Mononuclear cell (primary cell): Measurements from ENCODE around the gene ZFPM1. TPM values are rescaled to one million over a fixed set of nuclear protein-coding genes. Genes with fewer than 3 reads are reported as not detected.
A peak's percentile ranks its signal among the peaks of the same experiment; 100 is the strongest.

Experiments used
- H3K27me3 ChIP-seq: 2 replicates; pipeline ENCODE4 v1.6.0; 2011; ENCODE audit warnings: low read length, control low read depth; ENCODE audit not compliant: insufficient read depth
- H3K4me1 ChIP-seq: 2 replicates; pipeline ENCODE4 v1.5.1; 2011; ENCODE audit warnings: mild to moderate bottlenecking, low read length, control low read depth; ENCODE audit not compliant: insufficient read depth
- H3K4me3 ChIP-seq: 2 replicates; pipeline ENCODE4 v1.5.1; 2011; ENCODE audit warnings: mild to moderate bottlenecking, low read length, moderate library complexity
- H3K9me3 ChIP-seq: 2 replicates; pipeline ENCODE4 v1.5.1; 2011; ENCODE audit warnings: low read depth, mild to moderate bottlenecking, control low read depth, low read length
- total RNA-seq: library from RNA; depleted of rRNA; stranded (reverse); fragments of >200 nt; gene quantifications from one replicate; pipeline ENCODE4 v1.2.3, GENCODE V29; 2012

Gene ZFPM1
- total RNA-seq, 1 donor, result 5.8 TPM

- H3K4me1 ChIP-seq, result peaks cover 24% of the 10 kb centered on the region
- no peaks in the 10 kb centered on the region for H3K27me3 ChIP-seq
- peak overlapping the region; percentile 62 for H3K4me3 ChIP-seq
- H3K9me3 ChIP-seq, result no peaks in the 10 kb centered on the region
These were observed 117.6 kb downstream of the ZFPM1 start for GRCh38 chr16:88570691-88571092.

- Histone ChIP-seq H3K4me3 (no peak overlapping the region), H3K27me3 (no peaks in the 10 kb centered on the region), H3K4me1 (peaks cover 16% of the 10 kb centered on the region), H3K9me3 (no peaks in the 10 kb centered on the region)
These were observed 122.2 kb downstream of the ZFPM1 start for GRCh38 chr16:88575251-88575650.

GRCh38 chr16:88576307-88576706 is 123.2 kb downstream of the ZFPM1 start:
- no peak overlapping the region for H3K4me3 ChIP-seq
- H3K4me1 ChIP-seq, result peaks cover 9% of the 10 kb centered on the region
- H3K27me3 ChIP-seq, result no peaks in the 10 kb centered on the region
- no peaks in the 10 kb centered on the region for H3K9me3 ChIP-seq

DNA sequence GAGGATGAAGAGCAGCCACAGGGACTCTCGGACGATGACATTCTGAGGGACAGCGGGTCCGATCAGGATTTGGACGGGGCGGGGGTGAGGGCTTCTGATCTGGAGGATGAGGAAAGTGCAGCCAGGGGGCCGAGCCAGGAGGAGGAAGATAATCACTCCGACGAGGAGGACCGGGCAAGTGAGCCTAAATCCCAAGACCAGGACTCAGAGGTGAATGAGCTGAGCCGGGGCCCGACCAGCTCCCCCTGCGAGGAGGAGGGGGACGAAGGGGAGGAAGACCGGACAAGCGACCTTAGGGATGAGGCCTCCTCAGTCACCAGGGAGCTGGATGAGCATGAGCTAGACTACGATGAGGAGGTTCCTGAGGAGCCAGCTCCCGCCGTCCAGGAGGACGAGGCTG is 124.1 kb downstream of the ZFPM1 start:
- Histone ChIP-seq H3K4me3 (no peak overlapping the region), H3K4me1 (peaks cover under 1% of the 10 kb centered on the region), H3K27me3 (no peaks in the 10 kb centered on the region), H3K9me3 (no peaks in the 10 kb centered on the region)

DNA sequence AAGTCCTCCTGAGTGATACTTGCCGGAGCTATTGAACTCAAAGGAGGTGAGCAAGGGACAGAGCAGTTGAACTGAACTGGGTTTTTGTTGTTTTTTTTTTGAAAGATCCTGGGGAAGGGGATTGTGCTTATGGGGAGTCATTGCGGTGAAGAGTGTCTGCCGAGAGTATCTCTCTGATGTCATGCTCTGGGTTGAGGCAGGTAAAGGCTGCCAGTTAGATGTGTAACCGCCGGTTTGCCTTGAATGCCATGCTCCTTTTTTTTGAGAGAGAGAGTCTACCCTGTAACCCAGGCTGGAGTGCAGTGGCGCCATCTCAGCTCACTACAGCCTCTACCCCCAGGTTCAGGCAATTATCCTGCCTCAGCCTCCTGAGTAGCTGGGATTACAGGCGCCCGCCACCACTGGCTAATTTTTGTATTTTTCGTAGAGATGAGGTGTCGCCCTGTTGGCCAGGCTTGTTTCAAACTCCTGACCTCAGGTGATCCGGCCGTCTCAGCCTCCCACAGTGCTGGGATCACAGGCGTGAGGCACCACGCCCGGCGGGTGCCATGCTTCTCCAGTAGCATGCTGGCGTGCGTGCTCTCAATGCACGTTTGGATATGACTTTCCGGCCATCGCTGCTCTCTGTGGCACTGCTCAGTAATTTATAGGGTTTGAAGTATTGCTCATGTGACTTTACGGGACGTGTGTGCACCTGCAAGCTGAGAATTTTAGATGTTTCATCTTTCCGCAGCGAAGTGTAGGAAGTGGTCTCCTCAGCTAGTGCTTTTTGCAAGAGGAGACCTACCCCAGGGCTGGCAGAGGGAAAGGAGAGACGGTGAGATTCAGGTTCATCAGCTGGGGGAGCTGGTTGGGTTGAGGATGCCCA is 125.6 kb downstream of the ZFPM1 start:
- Histone ChIP-seq H3K9me3 (no peaks in the 10 kb centered on the region), H3K4me1 (no peaks in the 10 kb centered on the region), H3K27me3 (no peaks in the 10 kb centered on the region), H3K4me3 (no peak overlapping the region)

GRCh38 chr16:88580371-88580770 is 127.3 kb downstream of the ZFPM1 start:
- no peak overlapping the region for H3K4me3 ChIP-seq
- H3K27me3 ChIP-seq, result no peaks in the 10 kb centered on the region
- no peaks in the 10 kb centered on the region for H3K9me3 ChIP-seq
- no peaks in the 10 kb centered on the region for H3K4me1 ChIP-seq

DNA sequence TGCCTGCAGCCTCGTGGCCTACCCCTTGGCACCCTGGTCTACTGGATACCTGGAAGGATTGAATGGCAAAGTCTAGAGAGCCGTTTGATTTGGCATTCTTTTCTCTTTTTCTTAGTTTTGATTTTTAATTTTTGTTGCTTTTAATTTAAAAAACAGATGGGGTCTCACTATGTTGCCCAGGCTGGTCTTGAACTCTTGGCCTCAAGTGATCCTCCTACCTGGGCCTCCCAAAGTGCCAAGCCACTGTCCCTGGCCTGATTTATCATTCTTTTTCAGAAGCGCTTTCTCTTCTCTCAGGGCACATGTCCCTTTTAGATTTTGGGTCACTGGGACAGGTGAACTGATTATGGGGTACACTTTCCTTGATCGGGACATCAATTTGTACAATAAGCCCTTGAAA is 128.0 kb downstream of the ZFPM1 start:
- Histone ChIP-seq H3K4me3 (no peak overlapping the region), H3K9me3 (no peaks in the 10 kb centered on the region), H3K27me3 (no peaks in the 10 kb centered on the region), H3K4me1 (no peaks in the 10 kb centered on the region)

DNA sequence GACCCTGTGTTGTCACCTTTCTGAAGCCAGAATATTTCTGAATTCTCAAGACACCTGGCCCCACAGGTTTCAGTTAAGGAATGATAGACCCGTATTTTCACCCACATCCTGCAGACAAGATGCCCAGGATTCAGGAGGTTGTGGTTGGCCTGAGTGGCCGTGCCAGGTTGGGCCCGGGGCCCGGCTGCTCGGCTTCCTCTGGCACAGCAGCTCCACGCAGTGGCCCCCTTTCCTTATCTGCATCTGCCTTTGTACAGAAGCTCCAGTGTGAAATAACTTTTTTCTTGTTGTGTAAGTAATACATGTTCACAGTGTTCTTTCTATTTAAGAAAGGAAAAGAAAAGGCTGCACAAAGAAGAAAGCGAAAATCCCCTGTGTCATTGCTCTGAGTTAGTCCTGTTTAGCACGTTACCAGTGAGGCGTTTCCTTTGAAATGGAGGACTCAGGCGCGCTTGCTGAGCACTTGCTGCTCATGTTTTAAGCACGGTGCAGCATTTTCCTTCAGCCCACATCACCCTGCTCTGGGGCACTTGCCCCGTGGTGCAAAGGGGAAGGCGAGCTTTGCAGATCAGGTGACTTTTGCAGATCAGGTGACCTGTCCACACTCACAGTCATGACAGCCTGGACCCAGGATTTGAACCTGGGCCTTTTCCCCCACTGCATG is 130.0 kb downstream of the ZFPM1 start:
- H3K27me3 ChIP-seq, result no peaks in the 10 kb centered on the region
- H3K9me3 ChIP-seq, result no peaks in the 10 kb centered on the region
- H3K4me1 ChIP-seq, result no peaks in the 10 kb centered on the region
- H3K4me3 ChIP-seq, result no peak overlapping the region

DNA sequence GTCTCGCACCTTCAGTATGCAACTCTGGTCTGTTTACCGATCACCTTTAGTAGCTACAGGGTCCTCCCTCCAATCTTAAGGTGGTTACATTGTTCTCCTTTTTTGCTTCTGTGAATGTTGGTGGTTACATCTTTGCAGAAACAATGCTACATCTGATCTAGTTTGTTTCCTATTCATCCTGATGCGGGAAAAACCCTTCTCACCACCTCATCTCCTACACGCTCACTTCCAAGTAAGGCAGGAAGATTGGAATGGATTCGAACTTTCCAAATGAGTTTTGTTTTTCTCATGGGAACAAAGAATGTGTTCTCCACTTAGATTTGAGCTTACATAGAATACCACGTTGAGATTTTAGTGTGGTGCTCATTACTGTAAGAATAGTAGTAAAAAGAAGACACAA is 131.6 kb downstream of the ZFPM1 start:
- H3K27me3 ChIP-seq, result no peaks in the 10 kb centered on the region
- H3K4me1 ChIP-seq, result no peaks in the 10 kb centered on the region
- H3K4me3 ChIP-seq, result no peak overlapping the region
- H3K9me3 ChIP-seq, result no peaks in the 10 kb centered on the region

- H3K4me1 ChIP-seq, result no peaks in the 10 kb centered on the region
- H3K27me3 ChIP-seq, result no peaks in the 10 kb centered on the region
- no peak overlapping the region for H3K4me3 ChIP-seq
These were observed 132.2 kb downstream of the ZFPM1 start for GRCh38 chr16:88585269-88585668.

GRCh38 chr16:88585927-88586581 is 133.0 kb downstream of the ZFPM1 start:
- no peak overlapping the region for H3K4me3 ChIP-seq
- no peaks in the 10 kb centered on the region for H3K27me3 ChIP-seq
- H3K9me3 ChIP-seq, result no peaks in the 10 kb centered on the region
- H3K4me1 ChIP-seq, result peaks cover under 1% of the 10 kb centered on the region

More at GRCh38 chr16:88585269-88585668, 132.2 kb downstream of the ZFPM1 start:
- H3K9me3 ChIP-seq, result no peaks in the 10 kb centered on the region

Other genes starting within 250 kb of the ZFPM1 start
- 0.94 TPM for gene ZNF469, start 70.3 kb upstream of the ZFPM1 start, total RNA-seq
- 24.7 TPM for gene ZC3H18, start 117.1 kb downstream of the ZFPM1 start, total RNA-seq
- 0.21 TPM for gene IL17C, start 185.3 kb downstream of the ZFPM1 start, total RNA-seq
- 388 TPM for gene CYBA, start 197.8 kb downstream of the ZFPM1 start, total RNA-seq
- gene MVD, start 209.8 kb downstream of the ZFPM1 start, total RNA-seq, result 18.8 TPM
- 6.0 TPM for gene SNAI3, start 233.2 kb downstream of the ZFPM1 start, total RNA-seq